Keratinocyte (primary cell): ENCODE data around the gene THSD7B. TPM values are rescaled to one million over a fixed set of nuclear protein-coding genes. Genes with fewer than 3 reads are reported as not detected.

Experiments
- DNase-seq: peaks from one replicate; pipeline ENCODE4 v3.0.0-alpha.2; 2011; ENCODE audit warnings: low read depth, missing footprints, low spot score
- FAIRE-seq: peaks from 2 replicates; lab custom pipeline; 2011; peaks lifted over from hg19 to GRCh38; lab: Jason Lieb, UNC
- H2AFZ ChIP-seq: 2 replicates; pipeline ENCODE4 v1.6.0; 2012; ENCODE audit warnings: low read length, control low read depth, inconsistent platforms; ENCODE audit not compliant: control insufficient read depth
- H3K27ac ChIP-seq: 2 replicates; pipeline ENCODE4 v1.5.1; 2011; ENCODE audit warnings: low read length; ENCODE audit not compliant: control insufficient read depth, insufficient read depth
- H3K27me3 ChIP-seq: 3 replicates; pipeline ENCODE4 v1.6.0; 2011; ENCODE audit warnings: low read length; ENCODE audit not compliant: control insufficient read depth, insufficient read depth; ENCODE audit errors: extremely low read depth
- H3K36me3 ChIP-seq, 2 experiments: 2 replicates in 1 of 2; 3 replicates in 1 of 2; pipeline ENCODE4 v1.5.1; 2011; ENCODE audit warnings: low read length in 2 of 2, mild to moderate bottlenecking in 1 of 2; ENCODE audit not compliant: control insufficient read depth in 2 of 2, insufficient read depth in 2 of 2; ENCODE audit errors: extremely low read depth in 1 of 2
- H3K4me1 ChIP-seq: 3 replicates; pipeline ENCODE4 v1.5.1; 2011; ENCODE audit warnings: low read length; ENCODE audit not compliant: control insufficient read depth, insufficient read depth; ENCODE audit errors: extremely low read depth
- H3K4me2 ChIP-seq: 3 replicates; pipeline ENCODE4 v1.6.0; 2011; ENCODE audit warnings: low read depth, low read length; ENCODE audit not compliant: control insufficient read depth, insufficient read depth; ENCODE audit errors: extremely low read depth
- H3K4me3 ChIP-seq, 3 experiments: fragments of 200-600 bp in 1 of 3; sonication (generic) in 1 of 3; 2 replicates in 2 of 3; 3 replicates in 1 of 3; pipeline ENCODE4 v1.5.1; 2011 to 2016; ENCODE audit warnings: low read length in 3 of 3, mild to moderate bottlenecking in 3 of 3, control low read depth in 2 of 3, inconsistent platforms in 1 of 3, low read depth in 1 of 3, mixed read lengths in 1 of 3, mixed run types in 1 of 3, moderate library complexity in 1 of 3; ENCODE audit not compliant: control insufficient read depth in 2 of 3, insufficient read depth in 2 of 3; ENCODE audit errors: extremely low read depth in 1 of 3
- H3K79me2 ChIP-seq: 2 replicates; pipeline ENCODE4 v1.6.0; 2012; ENCODE audit warnings: low read length; ENCODE audit not compliant: control insufficient read depth, insufficient read depth
- H3K9ac ChIP-seq: 3 replicates; pipeline ENCODE4 v1.6.0; 2011; ENCODE audit warnings: low read length; ENCODE audit not compliant: control insufficient read depth, insufficient read depth; ENCODE audit errors: extremely low read depth
- H3K9me1 ChIP-seq: 3 replicates; pipeline ENCODE4 v1.6.0; 2011; ENCODE audit warnings: low read length; ENCODE audit not compliant: control insufficient read depth, insufficient read depth; ENCODE audit errors: extremely low read depth
- H3K9me3 ChIP-seq: 2 replicates; pipeline ENCODE4 v1.5.1; 2012; ENCODE audit warnings: low read depth, low read length; ENCODE audit not compliant: control insufficient read depth
- H4K20me1 ChIP-seq: 3 replicates; pipeline ENCODE4 v1.6.0; 2011; ENCODE audit warnings: low read length; ENCODE audit not compliant: control insufficient read depth, insufficient read depth; ENCODE audit errors: extremely low read depth
- CTCF ChIP-seq, 3 experiments: IDR thresholded peaks in 1 of 3; conservative IDR thresholded peaks in 1 of 3; optimal IDR thresholded peaks in 1 of 3; 2 replicates in 2 of 3; 3 replicates in 1 of 3; pipeline versions ENCODE3 to v1.5.1; 2011; ENCODE audit warnings: low read length in 3 of 3, mild to moderate bottlenecking in 3 of 3, moderate library complexity in 2 of 3, control low read depth in 1 of 3, inconsistent platforms in 1 of 3; ENCODE audit not compliant: insufficient read depth in 2 of 3; ENCODE audit errors: extremely low read depth in 1 of 3
- EZH2 ChIP-seq: IDR thresholded peaks from one replicate; pipeline ENCODE4 v1.6.1; 2012; ENCODE audit warnings: inconsistent platforms, mild to moderate bottlenecking, low read length, moderate library complexity
- dilution Hi-C: fragments of 300-500 bp; cut with MboI; formaldehyde crosslinking; loops from one replicate; pipeline ENCODE4 v1.7.0; 2020; ENCODE audit warnings: low sequenced_read_pairs; ENCODE audit not compliant: extremely low pct_ligation_motif_present
- polyA plus RNA-seq, 5 experiments: library from polyadenylated mRNA; depleted of rRNA in 3 of 5; stranded (reverse) in 3 of 5; stranded (forward) in 1 of 5; unstranded in 1 of 5; fragments of >200 nt; gene quantifications; 1 replicate in 1 of 5; 2 replicates in 3 of 5; 3 replicates in 1 of 5; pipeline versions ENCODE4 v1.2.1 to v1.2.3, GENCODE V29; 2011 to 2012; ENCODE audit warnings: missing spikeins in 2 of 5, low read depth in 1 of 5, low replicate concordance in 1 of 5

The THSD7B gene
- polyA plus RNA-seq, 1 donor (not counting 4 experiments of a cell fraction or from before 2014, with no cell fraction given), result 0.04 TPM

- Histone ChIP-seq H3K9me3 (no peaks in the 10 kb centered on the region), H3K9me1 (no peaks in the 10 kb centered on the region), H2AFZ (no peak overlapping the region), H3K9ac (no peak overlapping the region), H3K27me3 (peaks cover 19% of the 10 kb centered on the region), H3K79me2 (no peaks in the 10 kb centered on the region), H4K20me1 (no peaks in the 10 kb centered on the region), H3K4me2 (no peak overlapping the region), H3K4me1 (peaks cover 3% of the 10 kb centered on the region), H3K4me3 (no peak overlapping the region), H3K27ac (no peak overlapping the region), H3K36me3 (no peaks in the 10 kb centered on the region)
- TF ChIP-seq EZH2 (no peak), CTCF (optimal IDR thresholded peaks at IDR 0.05 in 1 of 3, IDR thresholded peaks at IDR 0.05 in 1 of 3, conservative IDR thresholded peaks at IDR 0.05 in 1 of 3; ENCODE audit: extremely low read depth in 1 of 3, insufficient read depth in 2 of 3, low read length in 3 of 3) (no peak)
- FAIRE-seq (no peak), DNase-seq (no peak)
- dilution Hi-C loops, result no loop called here
These were observed 5.0 kb downstream of the THSD7B start for GRCh38 chr2:136770384-136770783.

GRCh38 chr2:136777391-136777790, 12.0 kb downstream of the THSD7B start:
- TF ChIP-seq CTCF (optimal IDR thresholded peaks at IDR 0.05 in 1 of 3, IDR thresholded peaks at IDR 0.05 in 1 of 3, conservative IDR thresholded peaks at IDR 0.05 in 1 of 3; ENCODE audit: extremely low read depth in 1 of 3, insufficient read depth in 2 of 3, low read length in 3 of 3), result no peak
- TF ChIP-seq EZH2, result no peak
- Histone ChIP-seq H3K4me2 (no peak overlapping the region), H3K9ac (no peak overlapping the region), H4K20me1 (no peaks in the 10 kb centered on the region), H3K4me1 (no peaks in the 10 kb centered on the region), H3K27me3 (no peaks in the 10 kb centered on the region), H3K27ac (no peak overlapping the region), H3K79me2 (no peaks in the 10 kb centered on the region), H3K36me3 (no peaks in the 10 kb centered on the region), H2AFZ (no peak overlapping the region), H3K9me1 (no peaks in the 10 kb centered on the region), H3K4me3 (no peak overlapping the region), H3K9me3 (no peaks in the 10 kb centered on the region)
- DNase-seq, result no peak
- dilution Hi-C loops, result no loop called here
- FAIRE-seq, result no peak
